HG03025 (cell line): ENCODE data around the gene PLXDC2.
A peak's percentile ranks its signal among the peaks of the same experiment; 100 is the strongest.
"Not testable (repeated sequence)": the region's sequence is repeated elsewhere in the genome, so short reads cannot be mapped to it uniquely, and the experiment has no call there.

Source experiments
- ATAC-seq: cut with Tn5 transposase; IDR thresholded peaks from one replicate; pipeline ENCODE4 v1.9.1; 2021; ENCODE audit warnings: mild to moderate bottlenecking, moderate library complexity; ENCODE audit not compliant: unreplicated experiment, low FRiP score

The PLXDC2 gene

DNA sequence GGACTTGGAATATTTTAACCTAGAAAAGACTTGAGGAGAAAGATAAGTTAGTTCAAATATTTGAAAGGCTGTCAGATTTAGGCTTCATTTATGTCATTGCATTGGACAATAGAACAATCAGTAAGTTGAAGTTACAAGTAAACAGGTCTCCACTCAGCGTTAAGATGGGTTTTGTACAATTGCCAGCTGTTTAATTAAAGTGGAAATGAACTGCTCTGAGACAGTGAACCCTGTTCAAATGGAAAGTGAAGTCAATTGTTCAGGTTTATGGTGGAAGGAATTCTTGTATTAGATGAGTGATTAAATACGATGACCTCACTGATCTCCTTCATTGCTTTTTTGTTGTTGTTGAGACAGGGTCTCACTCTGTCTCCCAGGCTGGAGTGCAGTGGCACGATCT is 151.7 kb downstream of the PLXDC2 start:
- no peak for ATAC-seq

- no peak for ATAC-seq
These were observed 152.5 kb downstream of the PLXDC2 start for GRCh38 chr10:19968745-19969144.

GRCh38 chr10:19970256-19970655 is 154.0 kb downstream of the PLXDC2 start:
- no peak for ATAC-seq

- ATAC-seq: no peak
These were observed 154.5 kb downstream of the PLXDC2 start for GRCh38 chr10:19970717-19971116.

DNA sequence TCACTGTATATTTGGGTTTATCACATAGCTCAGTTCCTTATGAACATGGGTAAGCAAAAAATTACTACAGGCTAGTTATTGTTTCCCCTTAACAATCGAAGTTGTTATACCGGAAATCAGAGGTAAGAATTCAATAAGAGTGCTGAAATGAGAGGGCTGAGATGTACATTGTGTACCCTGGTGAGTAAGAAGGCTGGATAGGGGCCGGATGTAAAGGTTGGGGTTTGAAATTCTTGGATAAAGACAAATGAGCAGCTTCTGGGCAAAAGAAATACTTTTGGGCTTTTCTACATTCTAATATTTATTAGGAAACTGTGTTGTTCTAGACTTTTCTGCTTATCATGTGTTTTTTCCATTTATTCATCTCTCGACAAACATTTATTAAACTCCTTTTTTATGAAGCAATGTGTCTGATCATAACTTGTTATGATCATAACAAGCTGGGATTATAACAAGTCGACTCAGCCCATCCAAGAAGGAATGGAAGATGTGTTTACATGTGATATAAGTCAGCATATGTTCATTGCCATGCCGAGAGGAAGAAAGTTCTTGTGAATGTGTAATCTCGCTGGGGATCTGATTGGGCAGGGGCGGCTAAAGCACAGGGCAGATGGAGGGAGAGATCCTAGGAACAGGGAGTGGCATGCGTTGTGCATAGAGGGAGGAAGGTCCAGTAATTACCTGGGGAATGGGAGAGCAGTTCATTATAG is 155.3 kb downstream of the PLXDC2 start:
- no peak for ATAC-seq

DNA sequence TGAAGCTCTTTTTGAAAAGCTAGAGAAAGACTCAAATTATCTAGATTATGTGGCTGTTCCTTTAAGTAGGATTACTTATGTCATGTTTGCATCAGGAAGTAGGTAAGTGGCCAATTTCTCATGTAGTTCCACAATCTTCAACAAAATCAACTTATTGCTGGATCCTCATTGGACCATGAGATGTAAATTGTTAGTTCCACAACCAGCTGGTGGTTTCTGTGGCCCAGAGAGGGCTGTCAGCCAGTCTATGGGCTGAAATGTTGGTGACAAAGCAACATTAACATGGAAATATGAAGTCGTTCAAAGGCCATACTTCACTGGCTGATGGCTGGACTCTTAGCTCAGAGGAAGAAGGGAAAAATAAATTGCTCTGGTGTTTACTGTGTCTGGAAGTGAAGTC is 157.9 kb downstream of the PLXDC2 start:
- ATAC-seq: no peak

DNA sequence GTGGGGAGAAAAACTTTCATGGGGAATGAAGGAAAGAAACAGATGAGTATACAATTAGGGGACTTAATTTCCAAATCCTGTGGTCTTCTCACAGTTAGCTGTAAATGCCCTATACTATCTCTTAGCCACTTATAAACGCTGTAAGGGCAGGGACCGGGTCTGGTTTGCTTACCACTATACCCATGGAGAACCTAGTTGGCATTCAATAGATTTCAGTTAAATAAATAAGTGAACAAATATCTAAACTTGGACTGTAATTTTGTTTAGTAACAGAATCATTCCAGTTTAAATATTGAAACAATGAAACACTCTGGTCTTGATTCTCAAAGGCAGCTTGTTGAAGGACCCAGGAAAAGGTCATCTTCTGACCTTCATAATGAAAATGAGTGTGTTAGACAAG is 158.3 kb downstream of the PLXDC2 start:
- ATAC-seq: no peak

GRCh38 chr10:19977097-19977521 is 160.9 kb downstream of the PLXDC2 start:
- ATAC-seq: no peak

GRCh38 chr10:19979628-19980027 is 163.4 kb downstream of the PLXDC2 start:
- ATAC-seq: no peak

DNA sequence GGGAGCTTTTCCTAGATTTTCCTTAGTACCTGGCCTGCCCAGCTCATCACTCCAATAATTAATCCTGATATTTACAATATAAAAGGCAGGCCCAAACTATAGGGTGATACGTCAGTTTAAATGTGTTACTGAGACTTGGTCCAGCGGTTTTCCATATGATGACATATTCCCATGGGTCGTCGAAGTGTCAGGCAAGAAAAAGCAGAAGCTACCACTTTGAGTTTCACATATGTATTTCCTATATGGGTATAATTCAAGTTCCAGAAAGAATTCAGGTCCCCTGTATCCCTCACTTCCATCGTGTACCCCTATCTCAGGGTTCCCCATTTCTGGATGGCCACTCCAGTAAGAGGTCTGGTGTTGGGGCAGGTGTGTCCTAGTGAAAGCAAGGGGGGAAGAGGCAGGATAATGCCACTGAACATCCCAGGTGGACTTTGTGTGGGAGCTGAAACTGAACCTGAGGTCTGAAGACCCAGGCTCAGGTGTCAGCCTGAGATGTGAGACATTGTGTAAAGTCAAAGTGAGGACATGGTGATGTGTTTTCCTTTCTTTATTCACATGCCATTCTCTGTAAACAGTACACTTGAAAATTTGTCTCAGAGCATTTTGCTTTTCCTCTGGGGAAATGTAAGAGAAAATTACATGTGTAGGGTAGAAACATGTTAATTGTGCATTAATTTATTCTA is 167.8 kb downstream of the PLXDC2 start:
- no peak for ATAC-seq

- ATAC-seq: no peak
These were observed 169.5 kb downstream of the PLXDC2 start for GRCh38 chr10:19985745-19986144.

DNA sequence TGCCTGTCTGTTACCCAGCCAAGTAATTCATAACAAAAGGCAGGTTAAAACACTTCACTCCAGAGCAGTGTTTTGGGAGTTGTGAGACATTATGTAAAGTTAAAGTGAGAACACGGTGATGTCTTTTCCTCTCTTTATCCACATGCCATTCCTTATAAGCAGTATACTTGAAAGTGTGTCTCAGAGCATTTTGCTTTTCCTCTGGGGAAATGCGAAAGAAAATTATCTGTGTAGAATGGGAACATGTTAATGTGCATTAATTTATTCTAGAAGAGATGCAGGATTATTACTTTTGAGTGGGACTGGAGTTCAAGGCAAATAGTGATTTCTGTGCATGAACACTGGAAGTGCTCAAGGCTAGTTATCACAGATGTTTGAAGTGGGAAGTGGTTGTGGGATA is 170.4 kb downstream of the PLXDC2 start:
- no peak for ATAC-seq

- no peak for ATAC-seq
These were observed 171.7 kb downstream of the PLXDC2 start for GRCh38 chr10:19987931-19988330.

GRCh38 chr10:19993714-19994315 is 177.6 kb downstream of the PLXDC2 start:
- no peak for ATAC-seq

- no peak for ATAC-seq
These were observed 182.2 kb downstream of the PLXDC2 start for GRCh38 chr10:19998482-19998881.

- ATAC-seq: no peak
These were observed 183.2 kb downstream of the PLXDC2 start for GRCh38 chr10:19999431-19999830.

DNA sequence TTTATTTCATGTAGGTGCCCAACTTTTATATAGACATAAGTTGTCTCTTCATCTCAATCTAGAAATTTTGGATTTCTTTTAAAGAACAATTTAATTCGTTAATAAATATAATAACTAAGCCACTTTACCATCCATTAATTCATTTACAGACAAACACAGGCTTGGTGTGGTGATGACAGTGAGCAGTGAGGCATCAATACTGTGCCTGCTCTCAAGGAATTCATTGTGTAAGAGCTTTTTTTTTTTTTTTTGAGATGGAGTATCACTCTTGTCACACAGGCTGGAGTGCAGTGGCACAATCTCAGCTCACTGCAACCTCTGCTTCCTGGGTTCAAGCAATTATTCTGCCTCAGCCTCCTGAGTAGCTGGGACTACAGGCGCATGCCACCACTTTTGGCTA is 185.8 kb downstream of the PLXDC2 start:
- not testable (repeated sequence) for ATAC-seq

GRCh38 chr10:20002657-20003056 is 186.4 kb downstream of the PLXDC2 start:
- ATAC-seq: no peak

- ATAC-seq: peak; percentile 36
These were observed 187.9 kb downstream of the PLXDC2 start for GRCh38 chr10:20004087-20004523.

GRCh38 chr10:20005638-20006037 is 189.4 kb downstream of the PLXDC2 start:
- ATAC-seq: no peak

GRCh38 chr10:20006169-20006870 is 190.1 kb downstream of the PLXDC2 start:
- ATAC-seq: no peak
